Suprapubic skin (tissue), 4 donors: ENCODE results near the gene GTF3C2.

Experiments
- POLR2A ChIP-seq, 2 donors: fragments of 450-650 bp; IDR thresholded peaks; one replicate each; pipeline ENCODE4 v1.6.1; 2017; ENCODE audit warnings: antibody characterized with exemption in 2 of 2, mild to moderate bottlenecking in 2 of 2, moderate library complexity in 2 of 2
- POLR2AphosphoS5 ChIP-seq, 3 donors: sonication (generic); formaldehyde crosslinking; IDR thresholded peaks; one replicate each; pipeline ENCODE4 v1.6.1; 2017; ENCODE audit warnings: antibody characterized with exemption in 3 of 3
- TF ChIP-seq, protein P1 (sequence below), 2 donors: fragments of 200-600 bp in 1 of 2; fragments of 450-650 bp in 1 of 2; sonication (generic) in 1 of 2; IDR thresholded peaks; one replicate each; pipeline ENCODE4 v1.5.1; 2016 to 2019; ENCODE audit warnings: antibody characterized with exemption in 2 of 2, mild to moderate bottlenecking in 1 of 2, moderate library complexity in 1 of 2

DNA sequence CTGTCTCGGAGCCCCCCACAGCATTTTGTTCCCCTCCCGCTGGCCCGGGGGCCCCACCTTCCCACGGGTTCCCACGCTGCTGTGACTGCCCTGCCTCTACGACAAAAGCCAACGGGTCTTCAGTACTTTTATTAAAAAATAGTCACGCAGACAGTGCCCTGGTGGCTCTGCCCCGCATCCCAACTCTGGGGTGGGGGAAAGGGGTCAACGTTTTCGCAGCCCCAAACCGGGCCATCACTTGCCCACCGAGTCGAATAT, 49.3 kb downstream of the GTF3C2 start:
- TF ChIP-seq POLR2AphosphoS5 (IDR thresholded peaks at IDR 0.05) (no peak), POLR2A (IDR thresholded peaks at IDR 0.05) (no peak)
- TF ChIP-seq, protein P1, sequence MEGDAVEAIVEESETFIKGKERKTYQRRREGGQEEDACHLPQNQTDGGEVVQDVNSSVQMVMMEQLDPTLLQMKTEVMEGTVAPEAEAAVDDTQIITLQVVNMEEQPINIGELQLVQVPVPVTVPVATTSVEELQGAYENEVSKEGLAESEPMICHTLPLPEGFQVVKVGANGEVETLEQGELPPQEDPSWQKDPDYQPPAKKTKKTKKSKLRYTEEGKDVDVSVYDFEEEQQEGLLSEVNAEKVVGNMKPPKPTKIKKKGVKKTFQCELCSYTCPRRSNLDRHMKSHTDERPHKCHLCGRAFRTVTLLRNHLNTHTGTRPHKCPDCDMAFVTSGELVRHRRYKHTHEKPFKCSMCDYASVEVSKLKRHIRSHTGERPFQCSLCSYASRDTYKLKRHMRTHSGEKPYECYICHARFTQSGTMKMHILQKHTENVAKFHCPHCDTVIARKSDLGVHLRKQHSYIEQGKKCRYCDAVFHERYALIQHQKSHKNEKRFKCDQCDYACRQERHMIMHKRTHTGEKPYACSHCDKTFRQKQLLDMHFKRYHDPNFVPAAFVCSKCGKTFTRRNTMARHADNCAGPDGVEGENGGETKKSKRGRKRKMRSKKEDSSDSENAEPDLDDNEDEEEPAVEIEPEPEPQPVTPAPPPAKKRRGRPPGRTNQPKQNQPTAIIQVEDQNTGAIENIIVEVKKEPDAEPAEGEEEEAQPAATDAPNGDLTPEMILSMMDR (IDR thresholded peaks at IDR 0.05) = no peak
